ENCODE data around the gene FRMPD3.

DNA sequence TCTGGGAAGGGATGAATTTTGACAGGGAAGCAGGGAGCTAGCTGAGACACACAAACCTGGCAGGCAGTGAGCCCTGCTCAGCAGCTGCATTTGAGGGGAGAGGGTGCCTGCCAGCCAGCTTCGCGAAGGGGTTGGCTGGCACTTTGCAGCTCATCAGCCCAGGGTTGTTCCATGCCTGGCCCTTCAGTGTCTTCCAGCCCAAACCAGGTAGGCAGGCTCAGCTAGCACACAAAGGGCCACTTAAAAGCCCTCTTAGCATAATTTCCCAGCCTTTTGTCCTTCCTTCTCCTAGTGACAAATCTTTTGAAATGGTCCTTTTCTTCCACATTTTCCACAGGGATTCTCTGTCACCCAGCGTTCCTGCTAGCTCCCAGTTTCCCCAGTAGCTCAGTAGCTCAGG, 4.3 kb upstream of the FRMPD3 start:
- TF ChIP-seq CTCF (conservative IDR thresholded peaks at IDR 0.05; ENCODE audit: low read length) (no peak), EZH2phosphoT487 (IDR thresholded peaks at IDR 0.05; ENCODE audit: borderline replicate concordance) (no peak)

All from Loucy (cell line).